ENCODE measurements around the gene USP40.

Gene USP40

DNA sequence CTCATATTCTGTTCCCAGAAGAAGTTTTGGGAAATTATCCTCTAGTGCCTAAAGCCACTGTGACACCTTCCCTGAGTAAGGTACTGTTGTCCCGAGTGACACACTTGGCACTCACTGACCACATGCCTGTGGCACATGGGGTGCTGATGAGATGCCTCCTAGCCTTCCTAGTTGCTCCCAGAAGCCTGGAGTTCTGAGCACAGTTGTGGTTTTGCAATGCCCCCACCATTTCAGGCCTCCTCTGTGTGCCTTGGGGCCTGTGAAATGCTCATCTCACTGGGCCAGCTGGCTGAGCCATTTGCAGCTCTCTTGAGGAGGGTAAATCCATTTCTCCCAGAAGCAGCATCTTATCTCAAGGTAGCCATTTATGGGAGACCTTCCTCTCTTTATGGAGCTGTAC, 120.5 kb downstream of the USP40 start:
- no peak for DNase-seq (ENCODE audit: low read depth, low spot score)

GRCh38 chr2:233445152-233445830, 121.3 kb downstream of the USP40 start:
- DNase-seq (ENCODE audit: low read depth, low spot score), result no peak

- DNase-seq (ENCODE audit: low read depth, low spot score), result no peak
These were observed 122.1 kb downstream of the USP40 start for GRCh38 chr2:233444501-233444900.

DNA sequence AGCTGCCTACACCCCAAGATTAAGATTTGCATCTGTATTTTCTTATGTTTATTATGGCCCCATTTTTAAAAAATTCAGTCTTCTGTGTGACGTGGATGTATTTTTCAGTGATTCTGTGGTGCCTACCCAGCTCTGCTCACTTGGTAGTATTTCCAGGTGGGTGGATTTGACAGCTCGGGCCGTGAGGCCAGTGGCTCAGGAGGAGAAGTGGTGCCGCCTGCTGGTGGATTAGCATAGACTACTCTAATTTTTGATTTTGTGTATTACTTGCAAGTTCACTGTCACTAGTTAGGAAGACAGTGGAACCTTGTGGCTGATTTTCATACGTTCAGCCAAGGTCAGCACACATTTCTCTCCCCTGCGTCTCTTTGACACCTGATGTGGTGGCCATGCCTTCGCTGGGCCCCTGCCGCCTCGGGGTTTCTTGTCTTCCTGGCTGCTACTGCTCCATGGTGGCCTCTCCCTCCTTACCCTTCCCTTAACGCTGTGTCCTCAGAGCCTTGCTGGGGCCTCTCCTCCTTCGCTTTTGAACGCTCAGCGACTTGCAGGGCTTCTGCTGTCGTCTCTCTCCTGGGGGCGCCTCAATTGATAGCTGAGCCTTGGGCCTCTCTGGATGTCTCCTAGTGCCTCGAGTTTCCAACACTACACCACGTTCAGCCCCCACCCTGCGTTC, 122.9 kb downstream of the USP40 start:
- DNase-seq (ENCODE audit: low read depth, low spot score), result no peak

- DNase-seq (ENCODE audit: low read depth, low spot score), result no peak
These were observed 124.6 kb downstream of the USP40 start for GRCh38 chr2:233442028-233442310.

DNA sequence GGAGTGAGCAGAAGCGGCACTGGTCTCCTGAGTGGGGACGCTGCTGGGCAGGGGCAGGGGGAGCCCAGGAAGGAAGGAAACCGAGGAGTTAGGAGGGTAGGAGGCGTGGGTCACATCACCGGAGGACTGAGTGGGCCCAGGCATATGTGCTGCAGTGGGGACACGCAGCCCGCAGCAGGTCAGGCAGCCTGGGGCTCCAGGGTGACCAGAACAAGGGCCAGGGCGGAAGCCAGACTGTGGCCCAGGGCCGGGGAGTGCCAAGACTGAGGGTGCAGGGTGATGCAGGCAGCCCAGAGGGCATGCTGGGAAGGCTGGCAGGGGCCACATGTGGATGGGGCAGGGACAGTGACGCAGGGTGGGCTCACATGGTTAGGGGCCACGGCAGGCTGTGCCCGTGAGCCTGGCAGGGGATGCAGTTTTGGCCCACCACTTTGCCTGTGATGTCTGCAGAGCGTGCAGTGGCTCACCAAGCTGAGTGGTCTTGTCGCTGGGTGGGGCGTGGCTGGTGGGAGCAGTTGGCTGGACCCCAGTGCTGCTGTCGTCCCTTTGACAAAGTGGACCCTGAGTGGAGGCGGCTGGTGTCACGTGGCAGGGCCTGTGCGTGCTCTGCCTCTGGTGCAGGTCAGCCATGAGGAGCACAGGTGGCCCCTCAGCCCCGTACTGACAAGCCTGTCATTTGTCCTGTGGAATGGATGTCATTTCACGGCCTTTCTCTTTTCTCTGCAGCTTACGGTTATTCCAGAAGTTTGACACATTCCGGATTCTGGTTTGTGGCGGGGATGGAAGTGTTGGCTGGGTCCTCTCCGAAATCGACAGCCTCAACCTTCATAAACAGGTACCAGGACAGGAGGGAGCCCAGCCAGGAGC, 125.2 kb downstream of the USP40 start:
- DNase-seq (ENCODE audit: low read depth, low spot score), result no peak

GRCh38 chr2:233440714-233441113, 125.9 kb downstream of the USP40 start:
- no peak for DNase-seq (ENCODE audit: low read depth, low spot score)

DNA sequence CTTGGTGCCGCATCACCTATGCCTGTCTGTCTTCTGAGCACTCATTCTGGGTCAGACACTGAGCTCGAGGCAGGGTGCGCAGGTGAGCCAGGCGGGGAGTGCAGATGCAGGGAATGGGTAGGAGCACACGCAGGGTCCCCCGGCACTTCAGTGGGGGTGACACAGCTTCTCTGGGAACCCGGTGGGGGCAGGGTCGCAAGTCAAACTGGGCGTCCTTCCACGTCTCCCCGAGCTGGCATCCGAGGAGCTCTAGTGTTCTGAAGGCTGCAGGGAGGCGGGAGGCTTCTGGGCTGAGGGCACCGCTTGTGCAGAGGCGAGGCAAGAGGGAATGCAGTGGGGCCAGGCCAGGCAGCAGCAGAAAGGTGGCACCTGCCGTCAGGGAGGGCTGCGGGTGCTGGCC, 126.3 kb downstream of the USP40 start:
- DNase-seq (ENCODE audit: low read depth, low spot score), result no peak

- DNase-seq (ENCODE audit: low read depth, low spot score), result no peak
These were observed 127.4 kb downstream of the USP40 start for GRCh38 chr2:233439191-233439590.

- no peak for DNase-seq (ENCODE audit: low read depth, low spot score)
These were observed 127.9 kb downstream of the USP40 start for GRCh38 chr2:233438573-233439147.

DNA sequence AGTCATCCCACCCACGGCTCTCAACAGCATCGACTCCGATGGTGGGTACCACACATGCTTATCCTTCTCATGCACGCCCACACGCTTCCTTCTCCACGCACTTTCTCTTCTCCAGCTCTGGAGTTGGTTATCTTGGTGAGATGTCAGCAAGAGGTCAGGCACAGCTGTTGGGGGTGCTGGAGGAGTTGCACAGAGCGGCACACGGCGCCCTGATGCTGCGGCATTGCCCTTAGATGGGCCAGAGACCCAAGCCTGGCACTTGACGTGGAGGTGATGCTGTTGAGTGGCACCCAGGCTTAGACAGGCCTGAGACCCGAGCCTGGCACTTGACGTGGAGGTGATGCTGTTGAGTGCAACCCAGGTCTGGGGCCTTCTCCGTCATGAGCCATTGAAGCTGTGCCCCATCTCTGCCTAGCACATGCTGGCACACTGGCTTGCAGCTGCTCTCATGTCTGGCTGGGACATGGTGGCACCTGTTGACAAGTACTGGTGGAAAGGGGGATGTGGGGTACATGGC, 129.1 kb downstream of the USP40 start:
- DNase-seq (ENCODE audit: low read depth, low spot score), result no peak

DNA sequence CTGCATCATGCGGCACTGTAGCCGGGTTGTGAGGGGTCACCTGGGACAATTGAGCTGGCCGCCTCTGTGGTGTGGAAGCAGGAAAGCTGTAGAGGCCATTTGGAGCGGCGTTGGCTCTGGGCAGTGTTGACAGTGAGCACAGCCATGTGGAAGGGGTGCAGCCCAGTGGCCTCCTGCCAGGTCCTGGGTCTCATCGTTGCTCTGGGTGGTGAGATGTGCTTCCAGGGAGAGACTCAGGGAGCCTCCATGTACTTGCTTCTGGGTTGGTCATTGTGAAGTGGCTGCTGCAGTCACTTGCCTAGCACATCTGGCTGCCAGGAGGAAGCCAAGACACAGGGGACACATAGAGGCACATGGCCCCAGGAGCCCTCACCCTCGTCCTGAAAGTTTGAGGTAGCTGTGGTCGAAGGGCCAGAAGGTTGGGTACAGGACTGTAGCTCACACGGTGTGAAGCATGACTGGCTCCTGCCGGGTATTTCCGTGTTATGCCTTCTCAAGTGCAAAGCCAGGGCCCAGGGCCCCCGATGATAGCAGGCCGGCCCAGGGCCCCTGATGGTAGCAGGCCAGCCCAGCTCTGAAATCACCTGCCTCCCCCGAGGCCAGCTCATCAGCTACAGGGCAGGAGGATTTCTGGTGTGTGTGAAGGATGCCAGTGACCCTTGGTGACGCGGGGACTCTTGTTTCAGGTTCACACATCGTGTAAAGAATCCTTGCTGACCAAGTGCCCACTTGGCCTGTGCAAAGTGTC, 129.7 kb downstream of the USP40 start:
- DNase-seq (ENCODE audit: low read depth, low spot score), result no peak

- no peak for DNase-seq (ENCODE audit: low read depth, low spot score)
These were observed 130.4 kb downstream of the USP40 start for GRCh38 chr2:233436191-233436581.

- DNase-seq (ENCODE audit: low read depth, low spot score), result no peak
These were observed 131.0 kb downstream of the USP40 start for GRCh38 chr2:233435436-233436190.

GRCh38 chr2:233434666-233435330, 131.8 kb downstream of the USP40 start:
- DNase-seq (ENCODE audit: low read depth, low spot score), result no peak

DNA sequence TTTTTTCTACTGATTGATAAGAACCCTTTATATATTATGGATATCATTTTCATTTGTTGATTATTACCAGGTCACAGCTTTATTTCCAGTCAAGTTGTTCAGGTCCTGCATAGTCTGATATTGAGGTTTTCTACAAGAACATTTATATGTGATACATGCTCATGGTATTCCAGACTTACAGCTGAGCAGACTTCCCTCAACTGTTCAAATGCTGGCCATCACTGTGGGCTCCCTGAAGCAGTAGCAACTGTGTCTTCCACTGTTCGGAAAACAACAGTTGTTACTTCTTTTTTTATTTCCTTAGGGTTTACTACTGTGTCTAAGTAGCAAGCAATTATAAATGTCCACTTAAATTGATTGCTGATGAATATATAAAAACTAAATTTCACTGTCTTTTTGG, 132.8 kb downstream of the USP40 start:
- DNase-seq (ENCODE audit: low read depth, low spot score), result no peak

GRCh38 chr2:233433029-233433428, 133.6 kb downstream of the USP40 start:
- DNase-seq (ENCODE audit: low read depth, low spot score), result no peak

DNA sequence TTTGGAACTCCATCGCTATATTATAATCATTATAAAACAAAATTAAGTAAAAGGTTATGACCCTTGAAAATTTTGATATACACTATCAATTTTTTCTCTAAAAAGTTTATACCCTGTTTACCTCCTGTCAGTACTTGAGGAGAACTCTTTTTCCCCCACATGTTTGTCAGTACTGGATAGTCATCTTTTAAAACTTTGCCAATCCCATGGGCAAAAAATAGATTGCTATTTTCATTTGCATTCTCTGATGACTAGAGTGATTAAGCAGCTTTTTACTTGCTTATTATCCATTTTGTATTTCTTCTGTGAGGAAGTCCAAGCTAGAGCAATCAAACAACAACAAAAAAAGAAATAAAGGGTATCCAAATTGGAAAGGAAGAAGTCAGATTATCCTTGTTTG, 135.9 kb downstream of the USP40 start:
- DNase-seq (ENCODE audit: low read depth, low spot score), result no peak

DNA sequence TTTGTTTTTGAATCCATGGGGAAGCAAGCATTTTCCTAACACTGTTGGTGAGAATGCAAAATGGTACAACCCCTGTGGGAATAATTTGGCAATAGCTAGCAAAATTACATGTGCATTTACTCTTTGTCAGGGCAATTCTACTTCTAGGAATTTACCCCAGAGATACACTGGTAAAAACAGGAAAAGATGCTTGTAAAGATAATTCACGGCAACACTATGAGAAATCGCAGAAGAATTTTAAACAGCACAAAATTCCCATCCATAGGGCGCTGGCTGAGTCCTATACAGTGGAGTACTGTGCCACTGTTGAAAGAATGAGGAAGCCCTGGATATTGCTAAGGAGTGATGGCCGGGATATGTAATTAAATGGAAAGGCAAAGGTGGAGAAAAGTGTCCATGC, 136.5 kb downstream of the USP40 start:
- DNase-seq (ENCODE audit: low read depth, low spot score), result no peak

DNA sequence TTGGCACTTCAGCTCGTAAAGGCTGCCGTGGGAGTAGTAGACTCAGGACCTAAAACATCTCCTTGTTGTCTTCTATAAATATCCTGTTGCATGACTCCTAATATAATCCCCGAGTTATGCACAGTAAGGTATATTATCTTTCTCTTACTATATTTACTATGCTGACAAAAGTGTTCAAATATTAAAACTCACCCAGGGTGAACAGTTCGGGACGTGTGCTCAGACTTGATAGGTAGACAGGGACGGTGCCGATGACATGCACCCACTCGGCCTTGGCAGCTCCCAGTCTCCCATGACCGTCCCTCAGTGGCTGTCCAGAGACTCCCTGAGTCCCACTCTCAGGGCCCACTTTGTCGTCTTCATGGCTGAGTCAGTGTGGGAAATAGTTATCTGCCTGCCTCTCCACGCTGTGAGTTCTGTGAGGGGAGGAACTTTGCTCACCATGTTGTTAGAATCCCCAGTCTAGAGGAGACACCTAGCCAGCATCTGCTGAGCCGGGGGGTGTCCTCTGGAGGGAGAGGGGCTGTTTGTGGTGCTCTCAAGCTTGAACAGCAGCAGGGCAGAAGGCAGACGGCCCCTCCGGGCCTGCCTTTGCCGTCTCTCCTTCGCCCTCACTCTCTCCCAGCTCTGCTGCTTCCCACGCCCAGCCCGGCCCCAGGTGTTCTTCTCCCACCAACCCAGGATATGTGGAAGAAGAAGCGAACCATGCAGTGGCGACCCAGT, 137.2 kb downstream of the USP40 start:
- no peak for DNase-seq (ENCODE audit: low read depth, low spot score)

Data from iPS DF 19.7 (cell line).